GM19193 (cell line): ENCODE results near the gene STARD10.

Experiments
- POLR2A ChIP-seq: IDR thresholded peaks from 4 replicates; pipeline ENCODE4 v1.6.1; 2011; ENCODE audit not compliant: insufficient read depth, insufficient read length; ENCODE audit errors: extremely low read depth

The STARD10 gene

DNA sequence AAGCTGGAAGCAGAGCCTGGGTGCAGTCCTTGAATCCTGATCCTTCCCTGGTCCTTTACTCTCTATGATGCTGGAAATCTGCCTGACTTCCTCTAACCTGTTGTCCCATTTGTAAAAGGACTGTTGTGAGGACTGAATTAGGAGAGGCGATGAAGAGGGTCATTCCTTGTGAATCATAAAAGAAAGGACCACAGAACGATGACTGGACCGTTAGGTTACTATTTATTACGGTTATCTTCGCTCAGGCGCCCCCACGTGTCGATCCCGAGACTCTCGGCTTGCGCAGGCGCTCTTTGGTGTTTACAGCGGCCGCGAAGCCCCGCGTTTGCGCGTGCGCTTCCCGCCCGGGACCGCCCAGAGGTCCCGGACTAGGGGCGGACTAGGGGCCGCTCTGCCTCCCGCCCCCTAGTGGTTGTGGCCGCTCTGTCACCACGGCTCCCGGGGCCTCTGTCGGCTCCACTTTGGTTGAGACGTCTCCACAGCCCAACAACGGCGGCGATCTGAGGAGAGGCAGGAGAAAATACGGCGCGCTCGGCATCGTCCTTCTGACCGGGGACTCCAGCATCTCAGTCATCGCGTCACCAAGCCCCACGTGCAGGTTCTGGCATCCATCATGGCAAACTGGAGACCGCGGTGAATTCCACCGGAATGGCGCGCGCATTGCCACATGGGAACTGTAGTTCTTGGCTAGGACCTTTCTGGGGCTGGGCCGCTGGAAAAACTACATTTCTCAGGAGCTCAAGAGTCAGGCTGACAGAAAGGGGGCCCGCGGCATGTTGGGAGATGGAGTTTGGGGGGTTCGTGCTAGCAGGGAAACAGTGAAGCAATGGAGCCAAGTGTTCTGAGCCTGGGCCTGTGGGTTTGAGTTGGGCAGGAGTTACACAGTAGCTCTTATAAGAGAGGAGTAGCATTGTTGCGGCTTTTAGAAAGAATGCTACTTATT lies at the start of gene STARD10:
Gene STARD10 (minus strand): TSS at position 623 of the 943 bp plus-strand sequence. CDS start 12,866 bp downstream, outside the sequence.
- TF ChIP-seq POLR2A, result peak; percentile 65

DNA sequence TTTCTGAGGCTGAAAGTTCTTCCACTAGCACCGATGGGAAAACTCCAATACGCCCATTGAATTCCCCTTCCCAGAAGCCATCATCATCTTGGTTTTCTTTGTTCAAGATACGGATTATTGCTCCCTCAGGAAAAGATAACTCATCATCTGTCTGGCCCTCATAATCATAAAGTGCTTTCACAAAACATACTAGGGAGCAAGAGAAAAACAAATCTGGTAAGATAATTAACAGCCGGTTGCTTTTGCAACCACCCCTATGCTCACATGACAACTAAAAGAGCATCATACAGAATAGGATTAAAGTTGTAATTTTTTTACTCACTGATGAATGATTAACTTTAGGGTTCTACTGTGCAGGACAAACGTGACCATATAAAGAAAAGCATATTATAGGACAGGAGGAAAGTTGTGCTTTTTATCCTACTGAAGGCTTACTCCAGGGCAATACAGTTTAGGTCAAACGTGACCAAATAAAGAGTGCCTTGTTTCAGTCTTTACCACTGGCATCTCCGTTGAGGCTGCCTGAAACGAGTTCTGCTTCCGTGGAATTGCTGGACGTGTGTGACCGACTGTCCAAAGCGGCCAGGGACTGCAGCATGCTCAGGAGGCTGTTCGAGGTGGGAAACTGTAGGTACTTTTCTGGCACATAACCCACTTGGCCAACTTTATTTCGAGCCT lies 48.9 kb upstream of the STARD10 start:
- TF ChIP-seq POLR2A, result no peak

- no peak for TF ChIP-seq POLR2A
Observed at GRCh38 chr11:72842126-72842525, 48.3 kb upstream of the STARD10 start.

- TF ChIP-seq POLR2A, result no peak
Observed at GRCh38 chr11:72841397-72841796, 47.5 kb upstream of the STARD10 start.

- no peak for TF ChIP-seq POLR2A
Observed at GRCh38 chr11:72840780-72841179, 46.9 kb upstream of the STARD10 start.

GRCh38 chr11:72838691-72839305 lies 45.0 kb upstream of the STARD10 start:
- TF ChIP-seq POLR2A, result no peak

GRCh38 chr11:72836111-72836510 lies 42.3 kb upstream of the STARD10 start:
- no peak for TF ChIP-seq POLR2A

GRCh38 chr11:72834905-72835304 lies 41.1 kb upstream of the STARD10 start:
- TF ChIP-seq POLR2A, result no peak

GRCh38 chr11:72833811-72834493 lies 40.1 kb upstream of the STARD10 start:
- no peak for TF ChIP-seq POLR2A

- TF ChIP-seq POLR2A, result no peak
Observed at GRCh38 chr11:72833083-72833733, 39.4 kb upstream of the STARD10 start.

DNA sequence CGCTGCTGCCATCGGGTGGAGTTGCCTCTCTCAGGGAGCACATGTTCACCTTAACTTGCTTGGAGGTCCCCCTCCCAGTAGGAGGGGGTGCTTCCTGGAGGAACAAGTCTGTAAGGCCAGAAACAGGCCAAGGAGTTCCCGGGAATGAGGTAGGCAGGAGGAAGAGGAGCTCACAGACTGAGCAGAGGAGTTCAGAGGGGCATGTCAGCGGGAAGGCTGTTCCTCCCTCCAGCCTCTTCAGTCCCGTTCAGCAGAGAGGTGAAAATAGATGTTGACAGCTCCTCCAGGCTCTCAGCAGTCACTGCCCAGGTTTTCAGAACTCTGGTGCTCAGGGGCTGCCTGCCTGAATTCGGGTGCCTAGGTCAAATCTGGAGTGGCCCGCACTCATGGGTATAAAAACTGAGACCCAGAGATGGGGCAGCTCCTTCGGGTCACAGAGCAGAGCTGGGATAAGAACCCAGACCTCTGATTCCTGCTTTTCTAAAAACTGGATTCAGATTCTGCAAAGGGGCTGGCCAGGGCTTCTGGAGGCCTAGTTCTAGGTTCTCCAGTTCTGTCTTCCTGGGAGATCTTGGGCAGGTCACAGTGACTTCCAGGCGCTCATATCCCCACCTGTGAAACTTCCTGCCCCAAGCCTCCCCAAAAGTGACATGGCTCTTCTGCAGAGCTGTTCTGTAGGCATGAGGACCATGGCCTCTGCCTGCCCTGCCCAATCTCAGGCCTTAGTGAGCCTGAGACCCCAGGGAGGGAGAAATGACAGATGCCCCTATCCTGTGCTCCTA lies 38.6 kb upstream of the STARD10 start:
- no peak for TF ChIP-seq POLR2A

DNA sequence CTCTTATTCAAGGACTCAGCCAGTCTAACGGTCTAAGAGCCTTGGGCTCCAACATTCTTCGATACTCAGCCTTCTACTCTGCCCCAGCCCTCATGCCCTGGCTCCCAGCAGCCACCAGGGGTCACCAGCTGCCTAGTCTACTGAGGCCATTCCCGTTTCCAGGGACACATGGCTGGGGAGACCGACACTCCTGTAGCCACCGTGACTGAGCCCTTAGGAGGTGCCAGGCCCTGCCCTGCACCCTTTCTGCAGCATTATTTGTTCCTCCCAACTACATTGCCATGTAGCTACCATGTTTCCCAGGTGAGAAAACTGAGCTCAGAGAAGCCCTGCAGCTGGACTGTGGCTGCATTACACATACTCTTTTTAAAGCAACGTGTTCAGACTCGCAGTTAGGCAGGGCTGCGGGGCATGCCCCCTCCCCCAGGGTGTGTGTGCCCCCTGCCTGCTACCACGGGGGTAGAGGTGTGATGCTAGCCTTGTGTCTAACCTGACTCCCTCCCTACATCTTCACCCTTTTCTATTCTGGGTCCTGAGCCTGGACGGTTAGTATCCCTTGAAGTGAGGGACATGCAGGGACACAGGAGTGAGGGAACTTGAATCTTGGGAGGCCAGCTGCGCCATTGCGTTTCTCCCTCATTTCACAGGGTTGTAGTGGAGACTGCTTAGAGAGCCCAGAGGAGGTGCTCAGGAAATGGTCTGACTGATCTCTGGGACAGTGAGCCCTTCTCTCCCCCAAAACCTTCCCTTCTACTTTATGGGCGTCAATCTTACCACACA lies 37.9 kb upstream of the STARD10 start:
- TF ChIP-seq POLR2A, result no peak
